ENCODE results near the gene NELL1.
A peak's percentile ranks its signal among the peaks of the same experiment; 100 is the strongest.
"Not testable (repeated sequence)": the region's sequence is repeated elsewhere in the genome, so short reads cannot be mapped to it uniquely, and the experiment has no call there.

The NELL1 gene

DNA sequence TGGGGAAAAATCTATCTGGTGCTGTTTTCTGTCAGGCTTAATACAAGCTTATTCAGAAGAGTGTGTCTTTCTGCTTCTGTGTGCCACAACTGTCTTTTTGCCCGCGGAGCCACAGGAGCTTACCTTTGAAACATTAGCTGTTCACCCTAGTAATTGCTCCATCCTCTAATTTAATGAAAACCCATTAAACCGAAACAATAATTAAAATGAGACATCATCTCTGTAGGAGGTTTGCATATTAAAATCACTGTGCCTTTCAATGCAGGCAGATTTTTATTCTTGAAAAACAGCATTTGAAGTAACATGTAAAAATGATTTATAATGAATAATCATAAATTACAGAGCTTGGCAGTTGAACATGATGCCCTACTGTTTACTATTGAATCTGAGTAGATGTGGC is 102.3 kb downstream of the NELL1 start:
- DNase-seq = no peak

DNA sequence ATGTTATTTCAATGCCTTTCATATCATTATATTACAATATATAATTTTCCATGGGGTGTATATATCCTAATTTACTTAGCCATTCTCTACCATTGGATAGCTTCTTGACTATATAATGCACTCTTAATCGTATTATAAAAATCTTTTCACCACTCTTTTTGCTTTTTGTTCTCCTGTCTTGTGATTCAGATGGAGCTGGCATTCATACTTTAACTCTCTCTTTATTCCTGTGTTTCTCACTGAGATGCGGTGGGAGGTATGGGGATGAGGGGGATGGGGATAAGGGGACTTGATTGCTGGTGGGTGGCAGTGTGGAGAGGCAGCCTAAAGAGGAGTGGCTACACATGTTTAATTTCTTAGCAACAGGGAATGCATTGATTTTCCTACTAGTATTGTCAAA is 105.9 kb downstream of the NELL1 start:
- DNase-seq = no peak

DNA sequence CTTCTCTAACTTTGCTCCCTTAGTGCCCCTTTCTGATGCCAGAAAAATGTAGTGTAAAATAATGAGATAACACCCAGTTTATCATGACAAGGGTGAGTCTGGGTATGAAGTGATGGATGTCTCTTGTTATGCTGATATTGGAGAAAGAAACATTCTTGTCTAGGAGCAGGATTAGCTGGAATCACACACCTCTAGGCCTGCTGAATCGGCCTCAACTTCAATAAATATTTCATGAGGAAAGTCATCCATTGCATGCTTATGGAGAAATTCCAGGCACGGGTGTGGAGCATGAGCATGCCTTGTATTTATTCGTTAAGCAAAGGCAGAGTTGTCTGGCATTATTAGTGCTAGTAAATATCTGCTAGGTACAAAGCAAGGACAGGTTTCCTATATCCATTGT is 113.4 kb downstream of the NELL1 start:
- DNase-seq = no peak

DNA sequence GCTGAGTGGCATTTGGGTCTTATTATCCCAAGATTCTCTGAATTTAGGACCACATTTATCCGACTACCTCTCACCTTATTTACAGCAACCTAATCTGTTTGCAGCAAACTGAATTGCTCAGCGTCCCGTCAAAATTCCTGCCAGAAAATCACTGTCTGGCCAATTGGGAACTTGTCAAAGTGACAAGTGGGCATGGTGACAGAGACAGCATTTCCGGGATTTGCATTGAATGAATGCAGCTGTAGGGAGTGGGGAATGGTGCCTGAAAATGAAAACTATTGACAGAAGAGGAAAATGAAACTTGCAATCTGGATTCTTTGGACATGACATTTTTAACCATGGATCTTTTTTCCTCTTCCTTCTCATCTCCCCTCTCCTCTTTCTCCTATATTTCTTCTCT is 113.8 kb downstream of the NELL1 start:
- DNase-seq = no peak

GRCh38 chr11:20790622-20791021 is 121.2 kb downstream of the NELL1 start:
- no peak for DNase-seq

- DNase-seq = no peak
Observed at GRCh38 chr11:20795005-20795404, 125.6 kb downstream of the NELL1 start.

GRCh38 chr11:20808328-20808727 is 138.9 kb downstream of the NELL1 start:
- DNase-seq = no peak

DNA sequence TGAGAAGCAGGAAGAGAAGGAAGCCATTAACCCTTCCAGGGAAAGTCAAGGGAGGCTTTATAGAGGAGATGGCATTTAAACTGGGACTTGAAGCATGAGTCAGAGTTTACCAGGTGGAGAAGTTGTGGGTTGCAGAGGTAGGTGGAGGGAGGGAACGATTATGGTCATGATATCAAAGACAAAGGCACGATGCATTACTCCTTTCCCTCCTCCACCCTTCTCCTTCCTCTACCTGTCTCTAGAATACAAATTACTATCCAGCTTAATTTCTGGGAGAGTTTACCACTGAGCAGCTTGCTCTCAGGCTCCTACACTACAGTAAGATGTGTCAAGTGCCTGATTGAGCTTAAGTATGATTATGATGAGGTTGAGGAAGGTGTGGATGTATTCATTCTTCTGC is 151.7 kb downstream of the NELL1 start:
- DNase-seq = no peak

DNA sequence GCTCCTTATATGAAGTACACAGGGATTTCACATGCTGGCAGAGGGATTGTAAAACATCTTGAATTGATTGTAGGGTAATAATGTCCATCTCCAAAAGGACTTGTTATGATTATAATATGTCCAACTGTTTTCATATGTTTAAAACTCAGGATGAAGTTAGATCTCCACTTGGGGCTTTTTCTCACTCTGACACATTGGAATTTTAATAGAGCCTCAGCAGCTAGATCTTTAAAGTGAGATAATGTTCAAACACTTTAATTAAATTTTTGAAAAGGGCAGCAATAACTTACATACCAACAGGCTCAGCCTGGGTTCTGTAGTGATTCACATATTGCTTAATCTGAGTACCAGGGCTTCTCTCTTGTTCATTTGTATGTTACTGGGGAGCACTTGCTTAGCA is 152.1 kb downstream of the NELL1 start:
- DNase-seq = no peak

DNA sequence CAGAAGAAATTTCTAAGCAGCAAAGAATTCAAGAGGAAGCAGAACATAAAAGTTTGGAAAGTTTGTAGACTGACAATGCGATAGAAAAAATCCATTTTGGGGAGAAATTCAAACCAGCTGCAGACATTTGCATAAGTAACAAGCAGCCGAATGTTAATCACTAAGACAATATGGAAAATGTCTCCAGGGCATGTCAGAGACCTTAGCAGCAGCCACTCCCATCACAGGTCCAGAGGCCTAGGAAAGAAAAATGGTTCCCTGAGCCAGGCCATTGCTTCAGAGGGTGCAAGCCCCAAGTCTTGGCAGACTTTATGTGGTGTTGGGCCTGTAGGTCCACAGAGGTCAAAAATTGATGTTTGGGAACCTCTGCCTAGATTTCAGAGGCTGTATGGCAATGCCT is 155.4 kb downstream of the NELL1 start:
- DNase-seq = no peak

DNA sequence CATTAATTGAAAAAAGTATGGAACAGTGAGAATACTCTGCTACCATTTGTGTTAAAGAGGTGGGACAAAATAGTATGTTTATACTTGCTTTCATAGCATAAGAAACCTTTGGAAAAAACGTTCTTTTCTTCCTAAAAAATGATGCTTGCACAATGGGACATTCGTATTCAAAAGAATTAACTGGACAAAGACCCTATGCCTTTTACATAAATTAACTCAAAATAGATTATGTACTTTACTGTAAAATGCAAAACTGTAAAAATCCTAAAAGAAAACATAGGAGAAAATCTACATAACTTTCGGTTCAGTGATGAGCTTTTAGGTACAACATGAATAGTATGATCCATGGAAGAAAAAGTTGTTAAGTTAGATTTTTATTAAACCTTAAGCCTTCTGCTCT is 166.2 kb downstream of the NELL1 start:
- no peak for DNase-seq

- no peak for DNase-seq
Observed at GRCh38 chr11:20839231-20839630, 169.8 kb downstream of the NELL1 start.

DNA sequence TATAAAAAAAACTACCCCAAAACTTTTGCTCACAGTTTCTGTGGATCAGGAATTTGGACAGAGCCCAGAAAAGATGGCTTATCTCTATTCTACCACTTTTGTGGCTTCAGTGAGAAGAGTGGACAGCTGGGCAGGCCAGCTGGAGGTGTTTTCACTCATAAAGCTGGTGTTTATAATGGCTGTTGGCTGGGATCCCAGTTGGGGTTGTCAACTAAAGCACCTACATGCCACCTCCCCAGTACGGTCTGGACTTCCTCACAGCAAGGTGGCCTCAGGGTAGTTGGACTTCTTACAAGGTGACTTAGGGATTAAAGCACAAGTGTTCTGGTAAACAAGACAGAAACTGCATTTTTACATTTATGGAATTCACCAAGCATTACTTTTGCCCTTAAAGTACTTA is 171.0 kb downstream of the NELL1 start:
- DNase-seq = peak; percentile 44

DNA sequence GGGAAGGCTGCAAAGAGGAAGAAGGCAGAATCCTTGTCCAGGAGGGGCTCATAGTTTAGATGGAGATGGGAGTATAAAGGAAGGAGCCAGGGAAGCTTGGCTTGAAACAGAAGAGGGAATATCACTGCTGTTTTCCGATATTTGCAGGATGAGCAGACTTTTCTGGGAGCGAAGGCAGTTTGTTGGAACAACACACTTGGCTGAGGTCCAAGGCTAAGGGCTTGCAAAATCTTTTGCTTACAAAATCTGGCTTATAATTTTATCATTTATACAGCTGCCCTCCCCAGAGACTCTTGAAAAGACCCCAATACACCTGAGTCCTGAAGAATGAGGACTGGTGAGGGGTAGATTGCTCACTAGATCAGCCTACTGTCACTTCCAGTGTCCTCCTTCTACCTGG is 174.8 kb downstream of the NELL1 start:
- DNase-seq = no peak

- no peak for DNase-seq
Observed at GRCh38 chr11:20844630-20845029, 175.2 kb downstream of the NELL1 start.

DNA sequence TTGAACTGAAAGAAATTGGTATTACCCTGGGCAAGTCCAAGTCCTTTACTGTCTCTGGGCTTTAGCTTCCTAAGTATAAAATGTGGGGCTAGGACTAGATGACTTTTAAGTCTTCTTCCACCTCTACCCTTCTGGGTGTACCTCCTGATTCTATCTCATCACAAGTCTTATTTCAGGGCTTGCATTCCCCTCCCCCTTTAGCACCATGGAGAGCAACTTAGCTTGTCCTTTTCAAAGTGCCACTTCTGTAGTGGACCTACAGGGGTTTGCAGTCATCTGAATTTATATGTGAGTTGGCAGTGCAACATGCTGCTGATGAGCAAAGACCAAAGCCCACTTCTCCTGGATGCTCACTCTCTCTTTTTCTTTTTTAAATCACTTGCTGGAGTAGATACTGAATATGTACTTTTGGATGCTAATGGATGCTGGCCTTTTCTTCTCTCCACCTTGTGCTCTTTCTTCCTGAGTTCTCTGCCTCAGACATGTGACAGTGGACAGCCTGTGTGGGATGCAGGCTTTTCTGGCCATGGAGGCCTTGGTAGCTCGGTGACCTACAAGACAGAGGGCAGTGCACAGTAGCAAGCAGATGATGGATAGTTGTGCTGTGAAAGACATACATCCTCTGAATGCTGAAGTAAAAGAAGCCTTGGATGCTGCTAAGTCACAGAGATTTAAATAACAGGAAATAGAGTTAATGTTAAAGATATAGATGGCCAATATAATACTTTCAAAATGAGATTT is 185.0 kb downstream of the NELL1 start:
- no peak for DNase-seq

- DNase-seq = peak; percentile 92
Observed at GRCh38 chr11:20861322-20861721, 191.9 kb downstream of the NELL1 start.

- DNase-seq = not testable (repeated sequence)
Observed at GRCh38 chr11:20862263-20862662, 192.9 kb downstream of the NELL1 start.

GRCh38 chr11:20864628-20865027 is 195.2 kb downstream of the NELL1 start:
- no peak for DNase-seq

DNA sequence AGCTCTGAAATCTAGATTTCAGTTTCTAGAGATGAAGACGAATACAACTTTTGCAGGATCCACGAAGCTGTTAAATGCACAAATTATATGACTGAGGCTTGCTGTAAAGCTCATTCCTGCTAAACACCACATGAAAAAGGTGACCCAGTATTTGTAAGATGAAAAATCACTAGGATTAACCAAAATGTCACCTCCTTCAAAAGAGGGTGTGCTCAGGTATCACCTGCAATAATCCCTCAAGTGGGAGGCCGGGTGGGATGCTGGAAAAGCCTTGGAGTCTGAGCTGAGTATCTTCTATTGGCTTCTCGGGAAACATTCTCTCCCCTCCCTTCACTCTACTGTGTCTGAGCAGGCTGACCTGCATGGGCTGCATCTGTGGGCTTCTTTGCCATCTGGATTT is 195.8 kb downstream of the NELL1 start:
- DNase-seq = no peak

- no peak for DNase-seq
Observed at GRCh38 chr11:20869123-20869522, 199.7 kb downstream of the NELL1 start.

DNA sequence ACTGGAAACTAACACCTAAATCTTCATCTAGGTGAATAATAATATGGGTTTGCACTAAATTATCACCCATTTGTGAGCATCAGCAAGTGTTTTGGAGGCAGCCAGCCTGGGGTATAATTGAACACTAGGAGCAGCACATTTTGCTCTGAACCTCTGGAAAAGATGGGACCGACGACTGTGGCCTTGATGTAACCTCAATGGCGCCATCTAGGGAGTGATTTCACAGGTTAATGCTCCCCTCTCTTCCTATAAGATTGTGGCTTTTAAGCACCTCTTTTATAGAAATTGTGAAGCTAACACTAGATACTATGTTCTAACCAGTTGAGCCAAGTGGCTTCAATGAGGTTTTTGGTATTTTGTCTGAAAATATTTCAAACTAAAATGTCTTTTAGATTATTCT is 203.7 kb downstream of the NELL1 start:
- peak; percentile 70 for DNase-seq

DNA sequence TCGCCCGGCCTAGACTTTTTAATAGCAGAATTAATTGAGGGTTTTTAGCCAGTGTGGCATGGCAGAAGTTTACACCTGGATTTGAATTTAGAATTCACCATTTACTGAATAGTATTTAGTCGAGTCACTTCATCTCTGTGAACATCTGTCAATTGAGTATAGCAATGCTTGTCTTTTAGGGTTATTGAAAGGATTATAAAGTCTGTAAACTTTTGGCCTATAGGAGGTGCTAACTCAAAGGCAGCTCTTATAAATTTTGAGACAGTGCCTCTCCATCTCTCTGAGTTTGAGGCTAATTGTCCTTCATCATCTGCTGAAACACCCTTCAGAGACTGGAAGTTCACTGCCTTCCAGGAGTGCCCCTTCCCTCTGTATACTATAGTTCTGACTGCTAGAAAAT is 205.0 kb downstream of the NELL1 start:
- DNase-seq = no peak

GRCh38 chr11:20875889-20876288 is 206.5 kb downstream of the NELL1 start:
- no peak for DNase-seq

GRCh38 chr11:20876738-20877137 is 207.4 kb downstream of the NELL1 start:
- no peak for DNase-seq

DNA sequence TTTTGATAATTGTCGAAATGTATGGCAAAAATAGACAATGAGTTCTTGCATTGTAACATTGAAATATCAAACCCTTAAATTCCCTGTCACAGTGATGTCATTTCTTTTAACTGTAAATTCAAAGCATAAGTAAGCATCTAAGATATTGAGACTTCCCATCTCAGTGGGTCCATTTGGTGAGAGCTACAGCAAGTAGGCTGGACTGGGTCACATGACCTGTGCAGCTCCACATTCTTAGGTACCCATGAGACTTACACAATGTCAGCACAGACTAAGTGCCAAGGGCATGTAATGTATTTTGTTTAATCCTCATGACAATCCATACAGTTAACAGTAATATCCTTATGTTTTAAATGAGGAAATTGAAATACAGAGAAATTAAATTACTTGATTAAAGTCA is 210.7 kb downstream of the NELL1 start:
- no peak for DNase-seq

Measured in NCI-H1105 (cell line).